GM21717 (cell line): ENCODE results near the gene CASP8.
"Not testable (repeated sequence)": the region's sequence is repeated elsewhere in the genome, so short reads cannot be mapped to it uniquely, and the experiment has no call there.

Source experiments
- ATAC-seq: cut with Tn5 transposase; IDR thresholded peaks from one replicate; pipeline ENCODE4 v1.9.1; 2021; ENCODE audit warnings: mild to moderate bottlenecking, moderate library complexity; ENCODE audit not compliant: unreplicated experiment

CASP8 gene

DNA sequence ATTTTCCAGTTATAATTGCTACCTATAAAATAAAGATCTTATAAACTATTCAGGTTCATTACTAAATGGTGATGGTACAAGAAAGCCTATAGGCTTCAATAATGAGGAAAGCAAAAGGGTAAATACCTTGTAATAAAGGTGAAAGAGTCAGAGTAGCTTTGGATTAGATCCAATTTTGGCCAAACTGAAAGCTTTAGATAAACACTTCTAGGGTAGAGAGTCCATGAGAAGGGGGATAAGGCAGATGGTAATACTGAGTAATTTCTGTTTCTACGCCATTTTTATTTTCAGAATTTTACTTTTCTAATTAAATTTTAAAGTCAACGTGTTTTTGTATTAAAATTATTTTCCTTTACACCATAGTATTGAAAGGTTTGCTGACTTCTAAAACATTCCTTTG, 9.4 kb downstream of the CASP8 start:
- ATAC-seq: no peak

GRCh38 chr2:201270293-201271001, 10.1 kb downstream of the CASP8 start:
- ATAC-seq: no peak

DNA sequence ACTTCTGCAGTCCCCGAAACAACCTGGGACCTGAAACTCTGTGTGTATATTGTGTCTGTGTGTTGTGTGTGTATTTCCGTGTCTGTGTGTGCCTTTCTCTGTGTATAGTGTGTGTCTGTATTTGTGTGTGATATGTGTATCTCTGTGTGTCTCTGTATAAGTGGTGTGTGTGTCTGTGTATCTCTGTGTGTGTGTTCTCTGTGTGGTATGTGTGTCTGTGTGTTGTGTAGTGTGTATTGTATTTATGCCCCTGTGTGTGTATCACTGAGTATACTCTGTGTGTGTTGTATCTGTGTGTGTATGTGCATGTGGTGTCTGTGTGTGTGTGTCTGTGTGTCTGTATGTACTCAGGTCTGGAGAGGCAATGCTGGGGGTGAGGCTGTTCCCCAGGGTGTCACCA, 11.6 kb downstream of the CASP8 start:
- ATAC-seq: no peak

DNA sequence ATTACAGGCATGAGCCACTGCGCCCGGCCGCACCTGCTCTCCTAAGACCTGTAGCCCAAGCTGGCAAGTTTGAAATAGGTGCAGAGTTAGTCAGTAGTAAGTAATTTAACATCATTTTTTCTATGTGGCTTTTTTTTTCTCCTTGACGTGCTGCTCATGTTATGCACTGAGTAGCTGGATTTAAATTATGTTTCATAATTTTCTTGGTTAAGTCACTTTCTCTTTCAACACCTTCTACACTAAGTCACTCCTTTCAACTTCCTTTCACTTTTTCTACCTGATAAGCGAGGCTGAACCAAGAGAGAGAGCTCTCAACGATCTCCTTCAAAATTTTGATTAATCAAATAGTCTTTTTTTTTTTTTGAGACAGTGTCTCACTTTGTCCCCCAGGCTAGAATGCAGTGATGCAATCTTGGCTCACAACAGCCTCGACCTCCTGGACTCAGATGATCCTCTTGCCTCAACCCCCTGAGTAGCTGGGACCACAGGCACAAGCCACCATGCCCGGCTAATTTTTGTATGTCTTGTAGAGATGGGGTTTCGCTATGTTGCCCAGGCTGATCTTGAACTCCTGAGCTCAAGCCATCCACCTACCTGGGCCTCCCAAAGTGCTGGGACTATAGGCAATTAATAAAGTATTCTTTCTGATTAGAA, 13.1 kb downstream of the CASP8 start:
- no peak for ATAC-seq

GRCh38 chr2:201275069-201275468, 14.7 kb downstream of the CASP8 start:
- no peak for ATAC-seq

DNA sequence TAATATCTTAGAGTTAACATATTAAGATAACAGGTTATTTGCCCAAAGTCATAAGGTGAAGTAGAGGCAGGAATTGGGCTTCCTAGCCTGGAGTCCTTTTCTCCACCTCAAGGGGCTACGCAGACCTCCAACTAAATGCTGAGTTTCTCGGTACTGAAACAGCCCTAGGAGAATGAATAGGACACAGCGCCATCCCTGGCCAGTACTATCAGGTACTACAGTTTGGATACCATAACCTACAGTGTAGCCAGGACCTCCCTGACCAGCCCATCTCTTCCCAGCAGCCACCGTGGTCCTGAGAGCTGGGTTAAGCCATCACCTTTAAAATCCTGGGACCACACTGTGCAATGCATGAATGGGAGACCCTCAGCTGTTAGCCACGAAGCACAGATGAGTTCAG, 15.7 kb downstream of the CASP8 start:
- no peak for ATAC-seq

DNA sequence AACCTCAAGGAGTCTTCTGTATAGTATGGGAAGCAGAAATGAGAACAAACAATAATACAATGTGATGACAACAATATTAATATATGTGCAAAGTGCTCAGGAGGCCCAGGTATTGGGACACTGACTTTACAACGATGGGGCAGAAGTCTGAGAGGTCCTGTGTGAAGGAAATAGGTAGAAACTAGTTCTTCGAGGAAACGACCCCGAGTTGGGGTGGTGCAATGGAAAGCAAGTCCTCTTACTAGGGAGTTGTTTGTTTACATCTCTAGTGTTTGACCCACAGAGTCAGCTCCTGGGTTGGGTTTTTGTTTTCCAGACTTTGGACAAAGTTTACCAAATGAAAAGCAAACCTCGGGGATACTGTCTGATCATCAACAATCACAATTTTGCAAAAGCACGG, 16.2 kb downstream of the CASP8 start:
- no peak for ATAC-seq

DNA sequence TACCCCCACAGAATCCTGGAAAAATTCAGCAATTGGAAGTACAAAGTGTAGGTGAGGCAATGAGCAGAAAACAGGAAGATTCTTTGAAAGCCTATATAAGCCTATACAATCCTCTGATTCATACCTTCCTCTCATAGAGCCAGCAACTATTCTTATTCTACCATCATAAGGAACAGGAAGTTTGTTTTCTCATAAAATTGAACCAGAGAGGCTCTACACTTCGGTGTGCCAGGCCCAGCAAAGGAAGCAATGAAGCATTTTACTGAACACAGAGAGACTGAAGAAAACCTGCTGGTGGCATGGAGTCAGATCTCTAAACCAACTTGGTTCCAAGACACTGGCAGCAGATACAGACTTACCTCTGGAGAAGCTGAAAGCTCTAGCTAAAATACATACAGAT, 18.7 kb downstream of the CASP8 start:
- ATAC-seq: no peak

- ATAC-seq: no peak
Measured at GRCh38 chr2:201280191-201281040, 20.1 kb downstream of the CASP8 start.

DNA sequence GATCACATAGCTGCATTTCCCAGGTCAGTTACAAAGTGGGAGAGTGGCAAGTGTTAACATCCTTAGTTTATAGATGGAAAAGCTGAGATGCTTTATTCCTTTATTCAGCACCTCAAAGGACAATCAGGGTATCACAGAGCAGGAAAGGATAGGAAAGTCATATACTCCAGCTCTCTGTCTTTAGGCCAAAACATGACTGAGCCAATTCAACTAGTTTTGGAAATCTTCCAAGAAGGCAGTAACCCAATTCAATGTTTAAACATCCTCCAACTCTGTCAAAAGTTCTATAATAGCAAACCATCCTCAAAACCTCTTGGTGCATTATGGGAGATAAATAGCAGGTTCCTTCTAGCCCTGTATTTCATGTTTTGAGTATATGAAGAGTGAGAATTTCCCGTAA, 25.2 kb downstream of the CASP8 start:
- no peak for ATAC-seq

GRCh38 chr2:201290457-201291148, 30.3 kb downstream of the CASP8 start:
- ATAC-seq: not testable (repeated sequence)

GRCh38 chr2:201298462-201299052, 38.2 kb downstream of the CASP8 start:
- ATAC-seq: no peak

DNA sequence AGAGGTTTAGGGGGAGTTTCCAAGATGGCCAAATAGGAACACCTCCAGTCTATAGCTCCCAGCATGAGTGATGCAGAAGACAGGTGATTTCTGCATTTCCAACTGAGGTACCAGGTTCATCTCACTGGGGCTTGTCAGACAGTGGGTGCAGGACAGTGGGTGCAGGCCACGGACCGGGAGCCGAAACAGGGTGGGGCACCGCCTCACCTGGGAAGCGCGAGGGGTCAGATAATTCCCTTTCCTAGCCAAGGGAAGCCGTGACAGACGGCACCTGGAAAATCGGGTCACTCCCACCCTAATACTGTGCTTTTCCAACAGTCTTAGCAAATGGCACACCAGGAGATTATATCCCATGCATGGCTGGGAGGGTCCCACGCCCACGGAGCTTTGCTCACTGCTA, 39.6 kb downstream of the CASP8 start:
- not testable (repeated sequence) for ATAC-seq

DNA sequence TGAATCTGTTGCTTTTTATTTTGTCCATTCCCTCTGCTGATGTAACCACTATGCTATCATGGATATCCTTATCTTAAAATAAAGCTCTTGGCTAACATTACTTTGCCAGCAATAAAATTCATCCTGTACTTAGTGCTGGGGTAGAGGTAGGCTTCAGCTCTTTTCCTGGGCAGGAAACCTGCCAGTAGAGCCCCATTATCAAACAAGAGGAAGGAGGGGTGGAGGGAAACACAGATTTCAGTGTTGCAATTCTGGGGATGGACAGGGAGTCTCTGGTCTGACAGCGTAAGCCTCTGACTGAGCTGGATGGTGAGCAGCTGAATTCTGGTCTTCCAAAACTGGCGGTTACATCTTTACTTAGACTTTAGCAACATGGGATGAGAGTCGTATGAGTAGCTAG, 47.5 kb downstream of the CASP8 start:
- ATAC-seq: no peak

- no peak for ATAC-seq
Measured at GRCh38 chr2:201308914-201309313, 48.6 kb downstream of the CASP8 start.

DNA sequence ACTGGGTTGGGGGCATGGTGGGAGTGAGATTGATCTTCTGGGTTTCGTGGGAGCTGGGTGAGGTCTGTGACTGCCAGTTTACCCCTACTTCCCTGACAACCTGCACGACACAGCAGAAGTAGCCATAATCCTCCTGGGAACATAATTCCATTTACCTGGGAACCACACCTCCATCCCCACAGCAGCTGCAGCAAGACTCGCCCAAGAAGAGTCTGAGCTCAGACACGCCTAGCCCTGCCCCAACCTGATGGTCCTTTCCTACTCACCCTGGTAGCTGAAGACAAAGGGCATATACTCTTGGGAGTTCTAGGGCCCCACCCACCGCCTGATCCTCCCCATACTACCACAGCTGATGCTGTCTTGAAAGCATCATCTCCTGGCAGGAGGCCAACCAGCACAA, 53.0 kb downstream of the CASP8 start:
- no peak for ATAC-seq

GRCh38 chr2:201319511-201319910, 59.2 kb downstream of the CASP8 start:
- ATAC-seq: no peak

DNA sequence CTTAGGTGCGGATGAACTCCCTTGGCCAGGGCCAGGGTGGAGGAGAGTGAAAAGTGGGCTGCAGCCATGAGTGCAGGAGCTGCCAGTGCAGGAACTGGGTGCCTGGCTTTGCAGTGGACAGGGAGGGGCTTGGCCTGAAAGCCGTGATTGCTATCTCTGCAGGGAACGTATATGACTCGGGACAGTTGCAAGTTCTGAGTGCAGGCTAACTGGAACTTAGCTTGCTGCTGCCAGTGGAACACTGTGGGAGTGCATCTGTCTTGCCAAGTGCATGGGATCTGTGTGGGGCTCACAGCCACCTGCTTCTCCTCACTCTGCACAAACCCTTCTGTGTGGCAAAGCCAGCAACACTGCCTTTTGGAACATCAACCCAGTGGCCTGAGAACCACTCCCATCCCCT, 59.9 kb downstream of the CASP8 start:
- ATAC-seq: no peak

- ATAC-seq: no peak
Measured at GRCh38 chr2:201320701-201321100, 60.4 kb downstream of the CASP8 start.

- no peak for ATAC-seq
Measured at GRCh38 chr2:201322772-201323171, 62.4 kb downstream of the CASP8 start.

GRCh38 chr2:201327678-201328077, 67.3 kb downstream of the CASP8 start:
- no peak for ATAC-seq
